Liver (tissue), 9 donors: ENCODE results near the gene OR51B4. TPM values are rescaled to one million over a fixed set of nuclear protein-coding genes. Genes with fewer than 3 reads are reported as not detected.

Source experiments
- DNase-seq: peaks from one replicate; pipeline ENCODE4 v3.0.0-alpha.2; 2017; ENCODE audit warnings: low spot score
- H3K27ac ChIP-seq, 2 donors: one replicate each; pipeline ENCODE4 v1.7.0; 2013; ENCODE audit warnings: inconsistent platforms in 2 of 2, low read length in 2 of 2, control low read depth in 1 of 2, low read depth in 1 of 2, mild to moderate bottlenecking in 1 of 2
- H3K27me3 ChIP-seq, 4 donors: one replicate each; pipeline versions ENCODE4 v1.6.1 to v1.7.0; 2013; ENCODE audit warnings: low read length in 3 of 4, inconsistent platforms in 1 of 4, mild to moderate bottlenecking in 1 of 4, moderate library complexity in 1 of 4; ENCODE audit not compliant: control insufficient read depth in 4 of 4, insufficient read depth in 4 of 4
- H3K36me3 ChIP-seq, 4 donors: one replicate each; pipeline versions ENCODE4 v1.6.1 to v1.7.0; 2013; ENCODE audit warnings: low read length in 3 of 4, mild to moderate bottlenecking in 3 of 4, low read depth in 1 of 4, moderate library complexity in 1 of 4; ENCODE audit not compliant: control insufficient read depth in 4 of 4, insufficient read depth in 3 of 4
- H3K4me1 ChIP-seq, 4 donors: one replicate each; pipeline versions ENCODE4 v1.6.1 to v1.7.0; 2013; ENCODE audit warnings: low read length in 3 of 4, mild to moderate bottlenecking in 3 of 4, moderate library complexity in 1 of 4; ENCODE audit not compliant: control insufficient read depth in 4 of 4, insufficient read depth in 4 of 4
- H3K4me3 ChIP-seq, 3 donors: one replicate each; pipeline versions ENCODE4 v1.6.1 to v1.7.0; 2013; ENCODE audit warnings: low read length in 3 of 3, control low read depth in 1 of 3, low read depth in 1 of 3, mild to moderate bottlenecking in 1 of 3
- H3K9ac ChIP-seq, 2 donors: one replicate each; pipeline ENCODE4 v1.7.0; 2013; ENCODE audit warnings: low read length in 2 of 2, mild to moderate bottlenecking in 2 of 2, moderate library complexity in 2 of 2, control low read depth in 1 of 2, low read depth in 1 of 2
- H3K9me3 ChIP-seq, 4 donors: one replicate each; pipeline versions ENCODE4 v1.6.1 to v1.7.0; 2013; ENCODE audit warnings: low read length in 3 of 4; ENCODE audit not compliant: control insufficient read depth in 4 of 4
- ATF3 ChIP-seq: IDR thresholded peaks from 2 replicates; pipeline ENCODE4 v1.6.1; 2016; ENCODE audit warnings: antibody characterized with exemption
- CTCF ChIP-seq: fragments of 150-350 bp; IDR thresholded peaks from 2 replicates; pipeline ENCODE4 v1.5.1; 2017; ENCODE audit warnings: improper control_type of control experiment, low read depth, low read length; ENCODE audit not compliant: missing input control
- EGR1 ChIP-seq, 2 donors: IDR thresholded peaks; 2 replicates each; pipeline ENCODE4 v1.6.1; 2016 to 2018; ENCODE audit warnings: antibody characterized with exemption in 2 of 2, low read depth in 2 of 2
- FOXA1 ChIP-seq: IDR thresholded peaks from 2 replicates; pipeline ENCODE4 v1.6.1; 2016; ENCODE audit warnings: antibody characterized with exemption
- FOXA2 ChIP-seq: IDR thresholded peaks from 2 replicates; pipeline ENCODE4 v1.6.1; 2016; ENCODE audit warnings: antibody characterized with exemption
- GABPA ChIP-seq, 2 donors: IDR thresholded peaks in 1 of 2; conservative IDR thresholded peaks in 1 of 2; 2 replicates each; pipeline ENCODE4 v1.6.1; 2016; ENCODE audit warnings: antibody characterized with exemption in 2 of 2, mild to moderate bottlenecking in 1 of 2, moderate library complexity in 1 of 2
- HNF4A ChIP-seq, 2 donors: conservative IDR thresholded peaks; 2 replicates each; pipeline ENCODE4 v1.6.1; 2016; ENCODE audit warnings: antibody characterized with exemption in 2 of 2, mild to moderate bottlenecking in 2 of 2
- HNF4G ChIP-seq: IDR thresholded peaks from 2 replicates; pipeline ENCODE4 v1.6.1; 2016; ENCODE audit warnings: antibody characterized with exemption
- JUND ChIP-seq, 2 donors: IDR thresholded peaks; 2 replicates each; pipeline ENCODE4 v1.6.1; 2016; ENCODE audit warnings: antibody characterized with exemption in 2 of 2
- MAX ChIP-seq: IDR thresholded peaks from 2 replicates; pipeline ENCODE4 v1.6.1; 2016; ENCODE audit warnings: antibody characterized with exemption
- NR2F2 ChIP-seq: IDR thresholded peaks from 2 replicates; pipeline ENCODE4 v1.6.1; 2016; ENCODE audit warnings: antibody characterized with exemption
- RAD21 ChIP-seq, 2 donors: IDR thresholded peaks; 2 replicates each; pipeline ENCODE4 v1.6.1; 2016; ENCODE audit warnings: antibody characterized with exemption in 2 of 2, mild to moderate bottlenecking in 2 of 2
- REST ChIP-seq: IDR thresholded peaks from 2 replicates; pipeline ENCODE4 v1.6.1; 2016; ENCODE audit warnings: antibody characterized with exemption, mild to moderate bottlenecking
- RXRA ChIP-seq, 2 donors: IDR thresholded peaks; 2 replicates each; pipeline ENCODE4 v1.6.1; 2017 to 2018; ENCODE audit warnings: antibody characterized with exemption in 2 of 2, mild to moderate bottlenecking in 1 of 2
- SP1 ChIP-seq: IDR thresholded peaks from 2 replicates; pipeline ENCODE4 v1.6.1; 2018; ENCODE audit warnings: antibody characterized with exemption, mild to moderate bottlenecking
- TAF1 ChIP-seq: conservative IDR thresholded peaks from 2 replicates; pipeline ENCODE4 v1.6.1; 2016; ENCODE audit warnings: antibody characterized with exemption, mild to moderate bottlenecking
- YY1 ChIP-seq: IDR thresholded peaks from 2 replicates; pipeline ENCODE4 v1.6.1; 2016; ENCODE audit warnings: antibody characterized with exemption, mild to moderate bottlenecking
- ZBTB33 ChIP-seq: IDR thresholded peaks from 2 replicates; pipeline ENCODE4 v1.6.1; 2016; ENCODE audit warnings: antibody characterized with exemption
- WGBS: extraction: QIAGEN DNeasy Blood & Tissue Kit; methylation state at CpG from one replicate; pipeline ENCODE4 v1.1.7; 2013; 5-methylcytosine and 5-hydroxymethylcytosine counted together
- polyA plus RNA-seq, 2 donors: library from polyadenylated mRNA; stranded (reverse) in 1 of 2; unstranded in 1 of 2; fragments of 200-250 nt in 1 of 2; fragments of >200 nt in 1 of 2; fragmentation: Nextera tagmentation in 1 of 2; extraction: Ambion mirVana in 1 of 2; gene quantifications; one replicate each; pipeline versions ENCODE4 v1.2.1 to v1.2.3, GENCODE V29; 2013 to 2015
- total RNA-seq, 2 donors: library from RNA; depleted of rRNA; stranded (reverse); fragments of >200 nt; gene quantifications; one replicate each; pipeline ENCODE4 v1.2.3, GENCODE V29; 2014
- donor health status: healthy.
- donor health status: healthy.
- donor health status: healthy.
- donor health status: healthy.
- donor health status: healthy.

OR51B4 gene
- total and polyA plus RNA-seq, 4 donors = not detected

GRCh38 chr11:5336331-5336730, 34.6 kb upstream of the OR51B4 start:
- Histone ChIP-seq H3K36me3 (no peaks in the 10 kb centered on the region), H3K9me3 (no peaks in the 10 kb centered on the region), H3K27me3 (no peaks in the 10 kb centered on the region), H3K27ac (no peak overlapping the region), H3K4me1 (no peaks in the 10 kb centered on the region), H3K9ac (no peak overlapping the region), H3K4me3 (no peak overlapping the region)
- TF ChIP-seq RAD21 (IDR thresholded peaks at IDR 0.05) = no peak
- TF ChIP-seq CTCF = no peak
- TF ChIP-seq GABPA (IDR thresholded peaks at IDR 0.05 in 1 of 2, conservative IDR thresholded peaks at IDR 0.05 in 1 of 2) = no peak
- TF ChIP-seq ATF3 = no peak
- TF ChIP-seq HNF4G = no peak
- TF ChIP-seq HNF4A (conservative IDR thresholded peaks at IDR 0.05) = no peak
- no peak for TF ChIP-seq YY1
- TF ChIP-seq FOXA2 = no peak
- no peak for TF ChIP-seq ZBTB33
- no peak for TF ChIP-seq TAF1
- no peak for TF ChIP-seq FOXA1
- TF ChIP-seq RXRA (IDR thresholded peaks at IDR 0.05) = no peak
- TF ChIP-seq EGR1 (IDR thresholded peaks at IDR 0.05; ENCODE audit: low read depth in 2 of 2) = no peak
- TF ChIP-seq MAX = no peak
- no peak for TF ChIP-seq NR2F2
- TF ChIP-seq SP1 = no peak
- TF ChIP-seq JUND (IDR thresholded peaks at IDR 0.05) = no peak
- no peak for DNase-seq

GRCh38 chr11:5335170-5335569, 33.4 kb upstream of the OR51B4 start:
- no peaks in the 10 kb centered on the region for H3K36me3 ChIP-seq
- DNase-seq = no peak
- 37% methylated on average over 1 of the region's 1 CpG for WGBS
- TF ChIP-seq REST (no peak), SP1 (no peak), YY1 (no peak), JUND (IDR thresholded peaks at IDR 0.05) (no peak), GABPA (IDR thresholded peaks at IDR 0.05 in 1 of 2, conservative IDR thresholded peaks at IDR 0.05 in 1 of 2) (no peak), ZBTB33 (no peak), NR2F2 (no peak), FOXA2 (no peak)
- no peak overlapping the region for H3K4me3 ChIP-seq
- no peak overlapping the region for H3K9ac ChIP-seq
- no peaks in the 10 kb centered on the region for H3K27me3 ChIP-seq
- no peaks in the 10 kb centered on the region for H3K4me1 ChIP-seq
- H3K27ac ChIP-seq = no peak overlapping the region
- no peaks in the 10 kb centered on the region for H3K9me3 ChIP-seq
